ENCODE data around the gene ADK. TPM values are rescaled to one million over a fixed set of nuclear protein-coding genes. Genes with fewer than 3 reads are reported as not detected.

Gene ADK
- total and polyA plus RNA-seq, 2 donors (not counting 3 experiments of a cell fraction or from before 2014, with no cell fraction given) = 11.7 to 46.5 TPM

DNA sequence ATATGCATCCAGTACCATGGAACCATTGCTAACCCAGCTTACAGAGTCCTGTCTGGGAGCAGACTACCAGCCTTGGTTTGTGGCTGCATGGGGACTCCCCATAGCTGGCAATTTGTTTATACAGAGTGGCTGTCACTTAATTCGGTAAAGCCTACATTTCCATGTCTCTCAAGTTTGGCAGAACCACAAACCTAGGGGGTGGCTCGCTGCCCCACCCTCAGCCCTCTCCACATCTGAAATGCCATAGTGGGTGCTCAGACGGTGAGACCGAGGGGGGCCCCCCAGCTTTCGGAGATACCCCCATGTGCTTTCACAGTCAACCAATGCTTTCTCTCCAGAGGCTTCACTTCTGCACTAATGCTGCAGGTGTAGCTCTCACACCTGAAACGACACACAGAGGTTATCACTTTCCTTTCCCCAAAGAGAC lies 599.8 kb downstream of the ADK start:
- TF ChIP-seq POLR2A (IDR thresholded peaks at IDR 0.05; ENCODE audit: low read depth, low read length) (no peak), JUN (IDR thresholded peaks at IDR 0.05; ENCODE audit: borderline replicate concordance, insufficient read depth, insufficient read length, low read depth) (no peak), MYC (IDR thresholded peaks at IDR 0.05; ENCODE audit: low read depth, low read length) (no peak), FOS (IDR thresholded peaks at IDR 0.05; ENCODE audit: borderline replicate concordance, insufficient read depth, low read length) (no peak), GATA2 (IDR thresholded peaks at IDR 0.05; ENCODE audit: insufficient read depth, insufficient read length, low read depth, low read length) (no peak), POLR2AphosphoS5 (IDR thresholded peaks at IDR 0.05; ENCODE audit: insufficient read depth, low read depth, low read length) (no peak), EZH2 (IDR thresholded peaks at IDR 0.05; ENCODE audit: borderline replicate concordance, low read depth, low read length, severe bottlenecking) (no peak)
- TF ChIP-seq, protein P1, sequence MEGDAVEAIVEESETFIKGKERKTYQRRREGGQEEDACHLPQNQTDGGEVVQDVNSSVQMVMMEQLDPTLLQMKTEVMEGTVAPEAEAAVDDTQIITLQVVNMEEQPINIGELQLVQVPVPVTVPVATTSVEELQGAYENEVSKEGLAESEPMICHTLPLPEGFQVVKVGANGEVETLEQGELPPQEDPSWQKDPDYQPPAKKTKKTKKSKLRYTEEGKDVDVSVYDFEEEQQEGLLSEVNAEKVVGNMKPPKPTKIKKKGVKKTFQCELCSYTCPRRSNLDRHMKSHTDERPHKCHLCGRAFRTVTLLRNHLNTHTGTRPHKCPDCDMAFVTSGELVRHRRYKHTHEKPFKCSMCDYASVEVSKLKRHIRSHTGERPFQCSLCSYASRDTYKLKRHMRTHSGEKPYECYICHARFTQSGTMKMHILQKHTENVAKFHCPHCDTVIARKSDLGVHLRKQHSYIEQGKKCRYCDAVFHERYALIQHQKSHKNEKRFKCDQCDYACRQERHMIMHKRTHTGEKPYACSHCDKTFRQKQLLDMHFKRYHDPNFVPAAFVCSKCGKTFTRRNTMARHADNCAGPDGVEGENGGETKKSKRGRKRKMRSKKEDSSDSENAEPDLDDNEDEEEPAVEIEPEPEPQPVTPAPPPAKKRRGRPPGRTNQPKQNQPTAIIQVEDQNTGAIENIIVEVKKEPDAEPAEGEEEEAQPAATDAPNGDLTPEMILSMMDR (IDR thresholded peaks at IDR 0.05; ENCODE audit: extremely low read depth in 1 of 2, insufficient read depth in 1 of 2, low read depth in 1 of 2, low read length in 2 of 2) = no peak
- TF ChIP-seq, protein P2, sequence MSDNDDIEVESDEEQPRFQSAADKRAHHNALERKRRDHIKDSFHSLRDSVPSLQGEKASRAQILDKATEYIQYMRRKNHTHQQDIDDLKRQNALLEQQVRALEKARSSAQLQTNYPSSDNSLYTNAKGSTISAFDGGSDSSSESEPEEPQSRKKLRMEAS (IDR thresholded peaks at IDR 0.05; ENCODE audit: insufficient read depth, insufficient read length) = no peak
- Histone ChIP-seq H3K9me3 (replicated peaks; ENCODE audit: control insufficient read depth, insufficient read depth, low read length) (no peaks in the 10 kb centered on the region), H3K4me2 (ENCODE audit: insufficient read depth, low read length) (no peak overlapping the region), H3K36me3 (ENCODE audit: control insufficient read depth in 2 of 2, extremely low read depth in 1 of 2, insufficient read depth in 2 of 2, low read length in 2 of 2) (no peaks in the 10 kb centered on the region), H3K9me1 (replicated peaks; ENCODE audit: control insufficient read depth, extremely low read depth, insufficient read depth, low read length) (no peaks in the 10 kb centered on the region), H3K79me2 (ENCODE audit: control insufficient read depth, insufficient read depth, low read length) (no peaks in the 10 kb centered on the region), H3K27ac (ENCODE audit: insufficient read depth, low read depth, low read length) (no peak overlapping the region), H2AFZ (ENCODE audit: low read depth, low read length) (no peak overlapping the region), H4K20me1 (replicated peaks; ENCODE audit: control insufficient read depth, extremely low read depth, insufficient read depth, low read length) (no peaks in the 10 kb centered on the region), H3K27me3 (ENCODE audit: control insufficient read depth in 2 of 2, insufficient read depth in 2 of 2, low read length in 2 of 2) (no peaks in the 10 kb centered on the region), H3K4me1 (ENCODE audit: control insufficient read depth, extremely low read depth, insufficient read depth, low read length) (no peaks in the 10 kb centered on the region), H3K9ac (replicated peaks; ENCODE audit: extremely low read depth, insufficient read depth, low read length) (no peak overlapping the region), H3K4me3 (replicated peaks in 1 of 3; ENCODE audit: insufficient read depth in 1 of 3, low read depth in 1 of 3, low read length in 3 of 3) (no peak overlapping the region)
- FAIRE-seq (no peak), DNase-seq (ENCODE audit: low read depth, low spot score) (no peak)
- intact Hi-C loops (cut with micrococcal nuclease) (no loop called here), dilution Hi-C loops (cut with MboI; ENCODE audit: extremely low pct_ligation_motif_present, low sequenced_read_pairs) (no loop called here)
- ChIA-PET POLR2A (no interaction called here), CTCF (no interaction called here)
- BruUV-seq (replicated peaks) = no TSS peak

Measured in endothelial cell of umbilical vein (primary cell).